Uterus (tissue), 4 donors: ENCODE measurements around the gene DAB2IP. TPM values are rescaled to one million over a fixed set of nuclear protein-coding genes. Genes with fewer than 3 reads are reported as not detected.
A peak's percentile ranks its signal among the peaks of the same experiment; 100 is the strongest.

Experiments
- DNase-seq, 2 donors: peaks; one replicate each; pipeline ENCODE4 v3.0.0-alpha.2; 2019 to 2020
- H3K27ac ChIP-seq, 2 donors: fragments of 200-600 bp; sonication (generic); 1 replicate in 1 of 2; 2 replicates in 1 of 2; pipeline ENCODE4 v1.5.1; 2016 to 2018
- H3K27me3 ChIP-seq, 2 donors: fragments of 200-600 bp; sonication (generic); one replicate each; pipeline ENCODE4 v1.5.1; 2018 to 2019; ENCODE audit warnings: control low read depth in 1 of 2
- H3K36me3 ChIP-seq, 2 donors: fragments of 200-600 bp; sonication (generic); one replicate each; pipeline ENCODE4 v1.5.1; 2019; ENCODE audit warnings: control low read depth in 1 of 2
- H3K4me1 ChIP-seq, 2 donors: fragments of 200-600 bp; sonication (generic); one replicate each; pipeline ENCODE4 v1.5.1; 2018 to 2019; ENCODE audit warnings: control low read depth in 1 of 2
- H3K4me3 ChIP-seq, 2 donors: fragments of 200-600 bp; sonication (generic); 1 replicate in 1 of 2; 2 replicates in 1 of 2; pipeline ENCODE4 v1.5.1; 2018 to 2019; ENCODE audit warnings: mild to moderate bottlenecking in 1 of 2
- H3K9me3 ChIP-seq, 2 donors: fragments of 200-600 bp; sonication (generic); one replicate each; pipeline ENCODE4 v1.5.1; 2019; ENCODE audit warnings: control low read depth in 1 of 2
- CTCF ChIP-seq, 4 experiments: fragments of 200-600 bp in 2 of 4; fragments of 450-650 bp in 2 of 4; sonication (generic) in 2 of 4; IDR thresholded peaks; one replicate each; pipeline ENCODE4 v1.5.1; 2016 to 2019; ENCODE audit warnings: antibody characterized with exemption in 4 of 4, mild to moderate bottlenecking in 2 of 4, moderate library complexity in 1 of 4
- POLR2A ChIP-seq, 2 donors: fragments of 450-650 bp; IDR thresholded peaks; one replicate each; pipeline ENCODE4 v1.6.1; 2016; ENCODE audit warnings: antibody characterized with exemption in 2 of 2, mild to moderate bottlenecking in 1 of 2, moderate library complexity in 1 of 2
- intact Hi-C: fragments of 100-400 bp; cut with DNase I; formaldehyde crosslinking; loops from one replicate; pipeline ENCODE4 v1.15.1; 2023; ENCODE audit warnings: low total_unique reads
- total RNA-seq, 4 donors: library from RNA; depleted of rRNA in 3 of 4; stranded (reverse); fragments of >200 nt in 3 of 4; gene quantifications; one replicate each; pipeline versions ENCODE4 v1.1.0 to v1.2.4, GENCODE V29; 2014 to 2023
- donor health status: DM: yes; HTN: yes; CAD: no.

DAB2IP gene
- total RNA-seq, 4 donors from 2014 or later, result 22.0 to 139 (median 31.6) TPM

- H3K4me3 ChIP-seq, result no peak overlapping the region
- H3K9me3 ChIP-seq, result no peaks in the 10 kb centered on the region
- TF ChIP-seq CTCF (IDR thresholded peaks at IDR 0.05), result no peak
- TF ChIP-seq POLR2A (IDR thresholded peaks at IDR 0.05), result no peak
- H3K4me1 ChIP-seq, result peaks cover 0 to 6% of the 10 kb centered on the region in 2 donors
- no peak for DNase-seq
- H3K27ac ChIP-seq, result peak overlapping the region; percentile 56 to 82
- no peaks in the 10 kb centered on the region for H3K36me3 ChIP-seq
- intact Hi-C loops, result no loop called here
- no peaks in the 10 kb centered on the region for H3K27me3 ChIP-seq
Observed at GRCh38 chr9:121656941-121657470, 5.6 kb downstream of the DAB2IP start.

- Histone ChIP-seq H3K4me1 (peaks cover 4 to 6% of the 10 kb centered on the region in 2 donors), H3K9me3 (no peaks in the 10 kb centered on the region), H3K36me3 (no peaks in the 10 kb centered on the region), H3K4me3 (peak overlapping the region in 1 of 2 donors; percentile 3), H3K27ac (peak overlapping the region; percentile 56 to 82), H3K27me3 (no peaks in the 10 kb centered on the region)
- intact Hi-C loops, result no loop called here
- TF ChIP-seq CTCF (IDR thresholded peaks at IDR 0.05) (peak in 1 of 4 experiments; percentile 15), POLR2A (IDR thresholded peaks at IDR 0.05) (no peak)
- no peak for DNase-seq
Observed at GRCh38 chr9:121658166-121658565, 6.7 kb downstream of the DAB2IP start.

- peaks cover 4 to 6% of the 10 kb centered on the region in 2 donors for H3K4me1 ChIP-seq
- no peak for DNase-seq
- intact Hi-C loops, result no loop called here
- H3K27ac ChIP-seq, result peak overlapping the region; percentile 2 to 82
- H3K4me3 ChIP-seq, result no peak overlapping the region
- no peaks in the 10 kb centered on the region for H3K36me3 ChIP-seq
- H3K27me3 ChIP-seq, result no peaks in the 10 kb centered on the region
- TF ChIP-seq POLR2A (IDR thresholded peaks at IDR 0.05), result no peak
- no peak for TF ChIP-seq CTCF (IDR thresholded peaks at IDR 0.05)
- H3K9me3 ChIP-seq, result no peaks in the 10 kb centered on the region
Observed at GRCh38 chr9:121658591-121658990, 7.2 kb downstream of the DAB2IP start.

GRCh38 chr9:121660367-121660766, 8.9 kb downstream of the DAB2IP start:
- TF ChIP-seq CTCF (IDR thresholded peaks at IDR 0.05), result no peak
- no peak for TF ChIP-seq POLR2A (IDR thresholded peaks at IDR 0.05)
- Histone ChIP-seq H3K36me3 (no peaks in the 10 kb centered on the region), H3K27me3 (no peaks in the 10 kb centered on the region), H3K4me3 (no peak overlapping the region), H3K4me1 (peaks cover 4 to 6% of the 10 kb centered on the region in 2 donors), H3K27ac (no peak overlapping the region), H3K9me3 (no peaks in the 10 kb centered on the region)
- DNase-seq, result no peak
- intact Hi-C loops, result no loop called here

GRCh38 chr9:121660876-121661275, 9.4 kb downstream of the DAB2IP start:
- Histone ChIP-seq H3K4me3 (no peak overlapping the region), H3K27me3 (no peaks in the 10 kb centered on the region), H3K27ac (no peak overlapping the region), H3K9me3 (no peaks in the 10 kb centered on the region), H3K36me3 (no peaks in the 10 kb centered on the region), H3K4me1 (peaks cover 4 to 6% of the 10 kb centered on the region in 2 donors)
- TF ChIP-seq POLR2A (IDR thresholded peaks at IDR 0.05), result no peak
- intact Hi-C loops, result no loop called here
- DNase-seq, result no peak

- H3K4me1 ChIP-seq, result peaks cover 4 to 6% of the 10 kb centered on the region in 2 donors
- no peaks in the 10 kb centered on the region for H3K36me3 ChIP-seq
- no peaks in the 10 kb centered on the region for H3K9me3 ChIP-seq
- no peak overlapping the region for H3K27ac ChIP-seq
- no peaks in the 10 kb centered on the region for H3K27me3 ChIP-seq
- H3K4me3 ChIP-seq, result no peak overlapping the region
- intact Hi-C loops, result no loop called here
- no peak for TF ChIP-seq CTCF (IDR thresholded peaks at IDR 0.05)
- TF ChIP-seq POLR2A (IDR thresholded peaks at IDR 0.05), result no peak
- no peak for DNase-seq
Observed at GRCh38 chr9:121661328-121661727, 9.9 kb downstream of the DAB2IP start.
